Hepatocyte (in vitro differentiated cells): ENCODE measurements around the gene TRPC3. TPM values are rescaled to one million over a fixed set of nuclear protein-coding genes. Genes with fewer than 3 reads are reported as not detected.
A peak's percentile ranks its signal among the peaks of the same experiment; 100 is the strongest.
"Not testable (repeated sequence)": the region's sequence is repeated elsewhere in the genome, so short reads cannot be mapped to it uniquely, and the experiment has no call there.

ENCODE experiments used
- DNase-seq: peaks from one replicate; pipeline ENCODE4 v3.0.0-alpha.2; 2016; ENCODE audit warnings: low spot score
- H2AFZ ChIP-seq: fragments of 200-600 bp; sonication (generic); 2 replicates; pipeline ENCODE4 v1.6.0; 2016; ENCODE audit warnings: antibody characterized with exemption, mild to moderate bottlenecking
- H3K27ac ChIP-seq: fragments of 200-600 bp; sonication (generic); 2 replicates; pipeline ENCODE4 v1.5.1; 2016; ENCODE audit warnings: mild to moderate bottlenecking
- H3K27me3 ChIP-seq: fragments of 200-600 bp; sonication (generic); 2 replicates; pipeline ENCODE4 v1.6.1; 2016
- H3K36me3 ChIP-seq: fragments of 200-600 bp; sonication (generic); replicated peaks from 2 replicates; pipeline ENCODE4 v1.5.1; 2016; ENCODE audit warnings: low read depth; ENCODE audit not compliant: insufficient read depth
- H3K4me1 ChIP-seq: fragments of 200-600 bp; sonication (generic); 2 replicates; pipeline ENCODE4 v1.5.1; 2016; ENCODE audit warnings: mild to moderate bottlenecking, moderate library complexity; ENCODE audit not compliant: insufficient read depth
- H3K4me2 ChIP-seq: fragments of 200-600 bp; sonication (generic); 2 replicates; pipeline ENCODE4 v1.6.0; 2016
- H3K4me3 ChIP-seq: fragments of 200-600 bp; sonication (generic); 2 replicates; pipeline ENCODE4 v1.5.1; 2016; ENCODE audit warnings: mild to moderate bottlenecking
- H3K79me2 ChIP-seq: fragments of 200-600 bp; sonication (generic); 2 replicates; pipeline ENCODE4 v1.6.0; 2017; ENCODE audit warnings: mild to moderate bottlenecking
- H3K9me2 ChIP-seq: fragments of 200-600 bp; sonication (generic); replicated peaks from 2 replicates; pipeline ENCODE4 v1.6.0; 2017; ENCODE audit warnings: mild to moderate bottlenecking; ENCODE audit not compliant: insufficient read depth
- H3K9me3 ChIP-seq: fragments of 200-600 bp; sonication (generic); 2 replicates; pipeline ENCODE4 v1.5.1; 2016; ENCODE audit warnings: low read depth, mild to moderate bottlenecking
- H4K20me1 ChIP-seq: fragments of 200-600 bp; sonication (generic); 2 replicates; pipeline ENCODE4 v1.6.0; 2016; ENCODE audit warnings: mild to moderate bottlenecking; ENCODE audit not compliant: insufficient read depth, poor library complexity, severe bottlenecking
- CTCF ChIP-seq: fragments of 200-600 bp; sonication (generic); IDR thresholded peaks from 2 replicates; pipeline ENCODE4 v1.5.1; 2016; ENCODE audit warnings: antibody characterized with exemption, mild to moderate bottlenecking; ENCODE audit not compliant: poor library complexity
- EZH2 ChIP-seq: fragments of 200-600 bp; sonication (generic); IDR thresholded peaks from 2 replicates; pipeline ENCODE4 v1.6.1; 2016; ENCODE audit warnings: antibody characterized with exemption, mild to moderate bottlenecking, borderline replicate concordance
- EZH2phosphoT487 ChIP-seq: fragments of 200-600 bp; sonication (generic); IDR thresholded peaks from one replicate; pipeline ENCODE4 v1.6.1; 2018; ENCODE audit warnings: antibody characterized with exemption, mild to moderate bottlenecking, low read depth, moderate library complexity; ENCODE audit not compliant: unreplicated experiment, severe bottlenecking
- WGBS: methylation state at CpG from one replicate; pipeline ENCODE4 v1.1.6; 2016; ENCODE audit warnings: low lambda C conversion rate; ENCODE audit errors: missing lambda C conversion rate; 5-methylcytosine and 5-hydroxymethylcytosine counted together
- polyA plus RNA-seq: library from polyadenylated mRNA; unstranded; fragments of >200 nt; fragmentation: Nextera tagmentation; extraction: Ambion mirVana; gene quantifications from 2 replicates; pipeline ENCODE4 v1.2.1, GENCODE V29; 2016
- total RNA-seq: library from RNA; depleted of rRNA; stranded (reverse); fragments of >200 nt; gene quantifications from 2 replicates; pipeline ENCODE4 v1.2.3, GENCODE V29; 2014

Gene TRPC3
- total and polyA plus RNA-seq, 2 experiments from 2014 or later: 1.9 to 2.2 TPM

- Histone ChIP-seq H2AFZ (no peak overlapping the region), H3K9me3 (no peaks in the 10 kb centered on the region), H3K27me3 (no peaks in the 10 kb centered on the region), H3K4me3 (no peak overlapping the region), H3K79me2 (no peaks in the 10 kb centered on the region), H3K9me2 (no peaks in the 10 kb centered on the region), H3K27ac (no peak overlapping the region), H3K4me1 (peaks cover 9% of the 10 kb centered on the region), H3K4me2 (no peak overlapping the region), H4K20me1 (no peaks in the 10 kb centered on the region), H3K36me3 (no peaks in the 10 kb centered on the region)
- no peak for DNase-seq
- 46% methylated on average over 2 of the region's 2 CpGs for WGBS
- TF ChIP-seq EZH2: no peak
- no peak for TF ChIP-seq CTCF
- TF ChIP-seq EZH2phosphoT487: no peak
These were observed 21.6 kb downstream of the TRPC3 start for GRCh38 chr4:121930304-121930703.

GRCh38 chr4:121927948-121928347, 23.9 kb downstream of the TRPC3 start:
- Histone ChIP-seq H4K20me1 (no peaks in the 10 kb centered on the region), H3K27ac (peak overlapping the region; percentile 28), H3K4me3 (no peak overlapping the region), H3K36me3 (no peaks in the 10 kb centered on the region), H3K27me3 (no peaks in the 10 kb centered on the region), H3K4me2 (peak overlapping the region; percentile 12), H3K4me1 (peaks cover 9% of the 10 kb centered on the region), H3K79me2 (no peaks in the 10 kb centered on the region), H2AFZ (no peak overlapping the region), H3K9me2 (no peaks in the 10 kb centered on the region), H3K9me3 (no peaks in the 10 kb centered on the region)
- 24% methylated on average over 1 of the region's 1 CpG for WGBS
- TF ChIP-seq EZH2phosphoT487 (no peak), CTCF (no peak), EZH2 (no peak)
- DNase-seq: no peak

- H3K4me3 ChIP-seq, H3K9me3 ChIP-seq, H3K79me2 ChIP-seq, H3K27me3 ChIP-seq, H3K4me2 ChIP-seq, H3K9me2 ChIP-seq, H2AFZ ChIP-seq, H3K4me1 ChIP-seq, DNase-seq, H4K20me1 ChIP-seq, H3K36me3 ChIP-seq: not testable (repeated sequence)
- WGBS: 73% methylated on average over 5 of the region's 5 CpGs
- H3K27ac ChIP-seq: peak overlapping the region; percentile 66
These were observed 25.4 kb downstream of the TRPC3 start for GRCh38 chr4:121926490-121926889.

GRCh38 chr4:121923306-121923705, 28.6 kb downstream of the TRPC3 start:
- 88% methylated on average over 1 of the region's 1 CpG for whole genome bisulfite sequencing
- DNase-seq: no peak
- Histone ChIP-seq H3K27ac (no peak overlapping the region), H3K4me2 (no peak overlapping the region), H3K4me3 (no peak overlapping the region), H3K36me3 (no peaks in the 10 kb centered on the region), H3K27me3 (no peaks in the 10 kb centered on the region), H3K4me1 (peaks cover 9% of the 10 kb centered on the region), H2AFZ (no peak overlapping the region), H3K9me3 (no peaks in the 10 kb centered on the region), H3K9me2 (no peaks in the 10 kb centered on the region), H3K79me2 (no peaks in the 10 kb centered on the region), H4K20me1 (no peaks in the 10 kb centered on the region)
- no peak for TF ChIP-seq CTCF
- no peak for TF ChIP-seq EZH2phosphoT487
- TF ChIP-seq EZH2: no peak
